ENCODE measurements around the gene PFKFB1.

PFKFB1 gene

GRCh38 chrX:55007656-55008055 is 13.7 kb upstream of the PFKFB1 start:
- peak; percentile 9 for DNase-seq (ENCODE audit: extremely low read depth, low read depth)
- no peak for TF ChIP-seq CTCF (IDR thresholded peaks at IDR 0.05; ENCODE audit: low read depth, low read length, missing control alignments)
- no peak overlapping the region for H3K4me3 ChIP-seq (replicated peaks; ENCODE audit: low read depth, low read length)

- TF ChIP-seq CTCF (IDR thresholded peaks at IDR 0.05; ENCODE audit: low read depth, low read length, missing control alignments), result no peak
- no peak for DNase-seq (ENCODE audit: extremely low read depth, low read depth)
- no peak overlapping the region for H3K4me3 ChIP-seq (replicated peaks; ENCODE audit: low read depth, low read length)
Measured at GRCh38 chrX:55006827-55007621, 13.0 kb upstream of the PFKFB1 start.

- no peak overlapping the region for H3K4me3 ChIP-seq (replicated peaks; ENCODE audit: low read depth, low read length)
- DNase-seq (ENCODE audit: extremely low read depth, low read depth), result no peak
- TF ChIP-seq CTCF (IDR thresholded peaks at IDR 0.05; ENCODE audit: low read depth, low read length, missing control alignments), result no peak
Measured at GRCh38 chrX:55005256-55005655, 11.3 kb upstream of the PFKFB1 start.

GRCh38 chrX:55004231-55004630 is 10.2 kb upstream of the PFKFB1 start:
- H3K4me3 ChIP-seq (replicated peaks; ENCODE audit: low read depth, low read length), result no peak overlapping the region
- no peak for TF ChIP-seq CTCF (IDR thresholded peaks at IDR 0.05; ENCODE audit: low read depth, low read length, missing control alignments)
- no peak for DNase-seq (ENCODE audit: extremely low read depth, low read depth)

GRCh38 chrX:54999717-55000598 is 6.0 kb upstream of the PFKFB1 start, which contains the start of gene APEX2:
Gene APEX2, plus strand, starts transcription at chrX:55000363. Its CDS starts 60 bp downstream, at chrX:55000423.
- no peak for TF ChIP-seq CTCF (IDR thresholded peaks at IDR 0.05; ENCODE audit: low read depth, low read length, missing control alignments)
- peak within 1 kb of the TSS; percentile 66 for H3K4me3 ChIP-seq (replicated peaks; ENCODE audit: low read depth, low read length)
- DNase-seq (ENCODE audit: extremely low read depth, low read depth), result peak; percentile 65

GRCh38 chrX:54995621-54996020 is 1.6 kb upstream of the PFKFB1 start:
- TF ChIP-seq CTCF (IDR thresholded peaks at IDR 0.05; ENCODE audit: low read depth, low read length, missing control alignments), result no peak
- DNase-seq (ENCODE audit: extremely low read depth, low read depth), result no peak
- no peak overlapping the region for H3K4me3 ChIP-seq (replicated peaks; ENCODE audit: low read depth, low read length)
